ENCODE results near the gene NPBWR2. TPM values are rescaled to one million over a fixed set of nuclear protein-coding genes. Genes with fewer than 3 reads are reported as not detected.
"Not testable (repeated sequence)": the region's sequence is repeated elsewhere in the genome, so short reads cannot be mapped to it uniquely, and the experiment has no call there.

Gene NPBWR2
- total and polyA plus RNA-seq, 4 donors: not detected

DNA sequence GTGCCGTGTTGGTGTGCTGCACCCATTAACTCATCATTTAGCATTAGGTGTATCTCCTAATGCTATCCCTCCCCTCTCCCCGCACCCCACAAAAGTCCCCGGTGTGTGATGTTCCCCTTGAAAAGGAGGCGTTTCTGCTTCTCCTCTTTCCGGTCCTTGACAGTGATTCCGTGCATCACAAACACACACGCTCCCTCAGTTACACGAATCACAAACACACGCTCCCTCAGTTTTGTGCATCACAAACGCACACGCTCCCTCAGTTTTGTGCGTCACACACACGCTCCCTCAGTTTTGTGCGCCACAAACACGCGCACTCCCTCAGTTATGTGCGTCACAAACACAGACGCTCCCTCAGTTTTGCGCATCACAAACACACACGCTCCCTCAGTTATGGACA lies 27.4 kb upstream of the NPBWR2 start:
- 76% methylated on average over 20 of the region's 20 CpGs for WGBS
- H3K4me1 ChIP-seq (ENCODE audit: control insufficient read depth in 4 of 4, insufficient read depth in 4 of 4, low read length in 3 of 4); H3K4me3 ChIP-seq (ENCODE audit: low read depth in 1 of 3, low read length in 3 of 3); H3K9me3 ChIP-seq (ENCODE audit: control insufficient read depth in 4 of 4, low read length in 3 of 4); H3K36me3 ChIP-seq (ENCODE audit: control insufficient read depth in 4 of 4, insufficient read depth in 3 of 4, low read depth in 1 of 4, low read length in 3 of 4); H3K27ac ChIP-seq (ENCODE audit: low read depth in 1 of 2, low read length in 2 of 2); DNase-seq (ENCODE audit: low spot score); H3K27me3 ChIP-seq (ENCODE audit: control insufficient read depth in 4 of 4, insufficient read depth in 4 of 4, low read length in 3 of 4); H3K9ac ChIP-seq (ENCODE audit: low read depth in 1 of 2, low read length in 2 of 2): not testable (repeated sequence)

DNA sequence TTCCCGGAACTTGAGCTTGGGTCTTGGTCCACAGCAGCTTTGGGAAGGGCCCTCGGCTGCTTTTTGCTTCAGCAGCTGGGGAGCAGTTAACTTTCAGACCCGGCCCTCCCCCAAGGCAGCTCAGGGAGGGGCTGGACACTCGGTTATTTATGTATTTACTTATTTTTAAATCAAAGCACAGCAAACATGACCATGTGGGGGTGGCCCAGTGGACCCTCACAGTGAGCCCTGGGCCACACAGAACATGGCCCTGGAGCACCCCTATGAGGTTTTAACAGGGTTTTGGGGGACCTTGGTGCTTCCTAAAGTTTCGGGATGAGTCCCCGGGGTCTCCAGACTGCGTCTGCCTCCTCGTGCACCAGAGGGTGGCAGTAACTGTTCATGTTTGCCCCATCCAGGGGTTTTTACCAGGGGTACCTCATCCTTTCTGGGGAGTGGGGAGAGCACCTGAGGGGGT lies 26.6 kb upstream of the NPBWR2 start:
- no peak overlapping the region for H3K4me3 ChIP-seq (ENCODE audit: low read depth in 1 of 3, low read length in 3 of 3)
- H3K36me3 ChIP-seq (ENCODE audit: control insufficient read depth in 4 of 4, insufficient read depth in 3 of 4, low read depth in 1 of 4, low read length in 3 of 4): no peaks in the 10 kb centered on the region
- TF ChIP-seq ZBTB33 (IDR thresholded peaks at IDR 0.05): no peak
- TF ChIP-seq, protein P1, sequence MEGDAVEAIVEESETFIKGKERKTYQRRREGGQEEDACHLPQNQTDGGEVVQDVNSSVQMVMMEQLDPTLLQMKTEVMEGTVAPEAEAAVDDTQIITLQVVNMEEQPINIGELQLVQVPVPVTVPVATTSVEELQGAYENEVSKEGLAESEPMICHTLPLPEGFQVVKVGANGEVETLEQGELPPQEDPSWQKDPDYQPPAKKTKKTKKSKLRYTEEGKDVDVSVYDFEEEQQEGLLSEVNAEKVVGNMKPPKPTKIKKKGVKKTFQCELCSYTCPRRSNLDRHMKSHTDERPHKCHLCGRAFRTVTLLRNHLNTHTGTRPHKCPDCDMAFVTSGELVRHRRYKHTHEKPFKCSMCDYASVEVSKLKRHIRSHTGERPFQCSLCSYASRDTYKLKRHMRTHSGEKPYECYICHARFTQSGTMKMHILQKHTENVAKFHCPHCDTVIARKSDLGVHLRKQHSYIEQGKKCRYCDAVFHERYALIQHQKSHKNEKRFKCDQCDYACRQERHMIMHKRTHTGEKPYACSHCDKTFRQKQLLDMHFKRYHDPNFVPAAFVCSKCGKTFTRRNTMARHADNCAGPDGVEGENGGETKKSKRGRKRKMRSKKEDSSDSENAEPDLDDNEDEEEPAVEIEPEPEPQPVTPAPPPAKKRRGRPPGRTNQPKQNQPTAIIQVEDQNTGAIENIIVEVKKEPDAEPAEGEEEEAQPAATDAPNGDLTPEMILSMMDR (IDR thresholded peaks at IDR 0.05; ENCODE audit: low read depth, low read length, missing input control): peak; percentile 27
- peak; percentile 59 to 70 for TF ChIP-seq RAD21 (IDR thresholded peaks at IDR 0.05)
- no peak for TF ChIP-seq NR2F2 (IDR thresholded peaks at IDR 0.05)
- TF ChIP-seq SP1 (IDR thresholded peaks at IDR 0.05): no peak
- no peaks in the 10 kb centered on the region for H3K4me1 ChIP-seq (ENCODE audit: control insufficient read depth in 4 of 4, insufficient read depth in 4 of 4, low read length in 3 of 4)
- 43% methylated on average over 8 of the region's 8 CpGs for WGBS
- H3K9ac ChIP-seq (ENCODE audit: low read depth in 1 of 2, low read length in 2 of 2): no peak overlapping the region
- DNase-seq (ENCODE audit: low spot score): no peak
- no peaks in the 10 kb centered on the region for H3K9me3 ChIP-seq (ENCODE audit: control insufficient read depth in 4 of 4, low read length in 3 of 4)
- no peak overlapping the region for H3K27ac ChIP-seq (ENCODE audit: low read depth in 1 of 2, low read length in 2 of 2)
- H3K27me3 ChIP-seq (ENCODE audit: control insufficient read depth in 4 of 4, insufficient read depth in 4 of 4, low read length in 3 of 4): no peaks in the 10 kb centered on the region

- no peak overlapping the region for H3K4me3 ChIP-seq (ENCODE audit: low read depth in 1 of 3, low read length in 3 of 3)
- H3K27ac ChIP-seq (ENCODE audit: low read depth in 1 of 2, low read length in 2 of 2): no peak overlapping the region
- no peaks in the 10 kb centered on the region for H3K4me1 ChIP-seq (ENCODE audit: control insufficient read depth in 4 of 4, insufficient read depth in 4 of 4, low read length in 3 of 4)
- H3K36me3 ChIP-seq (ENCODE audit: control insufficient read depth in 4 of 4, insufficient read depth in 3 of 4, low read depth in 1 of 4, low read length in 3 of 4): no peaks in the 10 kb centered on the region
- DNase-seq (ENCODE audit: low spot score): no peak
- no peaks in the 10 kb centered on the region for H3K27me3 ChIP-seq (ENCODE audit: control insufficient read depth in 4 of 4, insufficient read depth in 4 of 4, low read length in 3 of 4)
- no peaks in the 10 kb centered on the region for H3K9me3 ChIP-seq (ENCODE audit: control insufficient read depth in 4 of 4, low read length in 3 of 4)
- 83% methylated on average over 4 of the region's 4 CpGs for WGBS
- TF ChIP-seq YY1 (IDR thresholded peaks at IDR 0.05): no peak
- peak in 1 of 2 donors; percentile 48 for TF ChIP-seq RAD21 (IDR thresholded peaks at IDR 0.05)
- no peak for TF ChIP-seq FOXA1 (IDR thresholded peaks at IDR 0.05)
- no peak for TF ChIP-seq SP1 (IDR thresholded peaks at IDR 0.05)
- TF ChIP-seq TAF1 (conservative IDR thresholded peaks at IDR 0.05): no peak
- no peak for TF ChIP-seq GABPA (IDR thresholded peaks at IDR 0.05 in 1 of 2, conservative IDR thresholded peaks at IDR 0.05 in 1 of 2)
- TF ChIP-seq NR2F2 (IDR thresholded peaks at IDR 0.05): no peak
- H3K9ac ChIP-seq (ENCODE audit: low read depth in 1 of 2, low read length in 2 of 2): no peak overlapping the region
Observed at GRCh38 chr20:64131406-64131805, 24.0 kb upstream of the NPBWR2 start.

DNA sequence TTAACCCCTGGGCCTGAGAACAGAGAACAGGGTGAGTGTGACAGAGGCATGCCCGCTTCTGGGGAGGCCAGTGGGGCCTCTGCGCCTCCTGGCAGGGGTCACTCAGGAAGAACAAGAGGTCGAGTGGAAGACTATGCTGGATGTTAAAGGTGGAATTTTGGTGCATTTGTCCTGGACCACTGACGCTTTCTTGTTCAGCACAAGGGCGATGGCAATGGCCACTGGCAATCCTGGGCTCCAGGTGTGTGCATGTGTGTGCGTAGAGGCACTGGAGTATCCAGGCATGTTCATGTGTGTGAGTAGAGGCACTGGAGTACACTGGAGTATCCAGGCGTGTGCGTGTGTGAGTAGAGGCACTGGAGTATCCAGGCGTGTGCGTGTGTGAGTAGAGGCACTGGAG lies 23.5 kb upstream of the NPBWR2 start:
- no peak for DNase-seq (ENCODE audit: low spot score)
- no peaks in the 10 kb centered on the region for H3K36me3 ChIP-seq (ENCODE audit: control insufficient read depth in 4 of 4, insufficient read depth in 3 of 4, low read depth in 1 of 4, low read length in 3 of 4)
- no peak overlapping the region for H3K27ac ChIP-seq (ENCODE audit: low read depth in 1 of 2, low read length in 2 of 2)
- no peaks in the 10 kb centered on the region for H3K9me3 ChIP-seq (ENCODE audit: control insufficient read depth in 4 of 4, low read length in 3 of 4)
- no peak overlapping the region for H3K9ac ChIP-seq (ENCODE audit: low read depth in 1 of 2, low read length in 2 of 2)
- H3K27me3 ChIP-seq (ENCODE audit: control insufficient read depth in 4 of 4, insufficient read depth in 4 of 4, low read length in 3 of 4): no peaks in the 10 kb centered on the region
- H3K4me3 ChIP-seq (ENCODE audit: low read depth in 1 of 3, low read length in 3 of 3): no peak overlapping the region
- no peaks in the 10 kb centered on the region for H3K4me1 ChIP-seq (ENCODE audit: control insufficient read depth in 4 of 4, insufficient read depth in 4 of 4, low read length in 3 of 4)
- 82% methylated on average over 10 of the region's 10 CpGs for WGBS
- no peak for TF ChIP-seq RXRA (IDR thresholded peaks at IDR 0.05)
- no peak for TF ChIP-seq HNF4G (IDR thresholded peaks at IDR 0.05)
- TF ChIP-seq, protein P2, sequence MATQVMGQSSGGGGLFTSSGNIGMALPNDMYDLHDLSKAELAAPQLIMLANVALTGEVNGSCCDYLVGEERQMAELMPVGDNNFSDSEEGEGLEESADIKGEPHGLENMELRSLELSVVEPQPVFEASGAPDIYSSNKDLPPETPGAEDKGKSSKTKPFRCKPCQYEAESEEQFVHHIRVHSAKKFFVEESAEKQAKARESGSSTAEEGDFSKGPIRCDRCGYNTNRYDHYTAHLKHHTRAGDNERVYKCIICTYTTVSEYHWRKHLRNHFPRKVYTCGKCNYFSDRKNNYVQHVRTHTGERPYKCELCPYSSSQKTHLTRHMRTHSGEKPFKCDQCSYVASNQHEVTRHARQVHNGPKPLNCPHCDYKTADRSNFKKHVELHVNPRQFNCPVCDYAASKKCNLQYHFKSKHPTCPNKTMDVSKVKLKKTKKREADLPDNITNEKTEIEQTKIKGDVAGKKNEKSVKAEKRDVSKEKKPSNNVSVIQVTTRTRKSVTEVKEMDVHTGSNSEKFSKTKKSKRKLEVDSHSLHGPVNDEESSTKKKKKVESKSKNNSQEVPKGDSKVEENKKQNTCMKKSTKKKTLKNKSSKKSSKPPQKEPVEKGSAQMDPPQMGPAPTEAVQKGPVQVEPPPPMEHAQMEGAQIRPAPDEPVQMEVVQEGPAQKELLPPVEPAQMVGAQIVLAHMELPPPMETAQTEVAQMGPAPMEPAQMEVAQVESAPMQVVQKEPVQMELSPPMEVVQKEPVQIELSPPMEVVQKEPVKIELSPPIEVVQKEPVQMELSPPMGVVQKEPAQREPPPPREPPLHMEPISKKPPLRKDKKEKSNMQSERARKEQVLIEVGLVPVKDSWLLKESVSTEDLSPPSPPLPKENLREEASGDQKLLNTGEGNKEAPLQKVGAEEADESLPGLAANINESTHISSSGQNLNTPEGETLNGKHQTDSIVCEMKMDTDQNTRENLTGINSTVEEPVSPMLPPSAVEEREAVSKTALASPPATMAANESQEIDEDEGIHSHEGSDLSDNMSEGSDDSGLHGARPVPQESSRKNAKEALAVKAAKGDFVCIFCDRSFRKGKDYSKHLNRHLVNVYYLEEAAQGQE (IDR thresholded peaks at IDR 0.05): no peak
- TF ChIP-seq GABPA (IDR thresholded peaks at IDR 0.05 in 1 of 2, conservative IDR thresholded peaks at IDR 0.05 in 1 of 2): no peak
- no peak for TF ChIP-seq RAD21 (IDR thresholded peaks at IDR 0.05)
- no peak for TF ChIP-seq FOXA2 (IDR thresholded peaks at IDR 0.05)
- TF ChIP-seq, protein P3, sequence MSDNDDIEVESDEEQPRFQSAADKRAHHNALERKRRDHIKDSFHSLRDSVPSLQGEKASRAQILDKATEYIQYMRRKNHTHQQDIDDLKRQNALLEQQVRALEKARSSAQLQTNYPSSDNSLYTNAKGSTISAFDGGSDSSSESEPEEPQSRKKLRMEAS (IDR thresholded peaks at IDR 0.05): no peak
- no peak for TF ChIP-seq ZBTB33 (IDR thresholded peaks at IDR 0.05)

Data from liver (tissue), 9 donors.